LNCAP (cell line): ENCODE results near the gene CDH12.

Experiments used
- CTCF ChIP-seq: fragments of 450-650 bp; IDR thresholded peaks from 2 replicates; pipeline ENCODE4 v1.5.1; 2017; ENCODE audit warnings: mild to moderate bottlenecking

The CDH12 gene

GRCh38 chr5:22352493-22352892, 500.7 kb downstream of the CDH12 start:
- no peak for TF ChIP-seq CTCF

GRCh38 chr5:22351178-22351577, 502.0 kb downstream of the CDH12 start:
- TF ChIP-seq CTCF: no peak

- TF ChIP-seq CTCF: no peak
Measured at GRCh38 chr5:22348027-22348426, 505.1 kb downstream of the CDH12 start.

- TF ChIP-seq CTCF: no peak
Measured at GRCh38 chr5:22344000-22344399, 509.1 kb downstream of the CDH12 start.

- TF ChIP-seq CTCF: no peak
Measured at GRCh38 chr5:22341406-22341805, 511.7 kb downstream of the CDH12 start.

GRCh38 chr5:22329683-22330082, 523.5 kb downstream of the CDH12 start:
- TF ChIP-seq CTCF: no peak

- no peak for TF ChIP-seq CTCF
Measured at GRCh38 chr5:22319798-22320197, 533.3 kb downstream of the CDH12 start.

- TF ChIP-seq CTCF: no peak
Measured at GRCh38 chr5:22316294-22316693, 536.9 kb downstream of the CDH12 start.
